ENCODE measurements around the gene ADGRA1. TPM values are rescaled to one million over a fixed set of nuclear protein-coding genes. Genes with fewer than 3 reads are reported as not detected.

Gene ADGRA1
- total and polyA plus RNA-seq, 2 of the 13 experiments (the other 11 are each of a cell fraction or from before 2014, with no cell fraction given), result not detected

DNA sequence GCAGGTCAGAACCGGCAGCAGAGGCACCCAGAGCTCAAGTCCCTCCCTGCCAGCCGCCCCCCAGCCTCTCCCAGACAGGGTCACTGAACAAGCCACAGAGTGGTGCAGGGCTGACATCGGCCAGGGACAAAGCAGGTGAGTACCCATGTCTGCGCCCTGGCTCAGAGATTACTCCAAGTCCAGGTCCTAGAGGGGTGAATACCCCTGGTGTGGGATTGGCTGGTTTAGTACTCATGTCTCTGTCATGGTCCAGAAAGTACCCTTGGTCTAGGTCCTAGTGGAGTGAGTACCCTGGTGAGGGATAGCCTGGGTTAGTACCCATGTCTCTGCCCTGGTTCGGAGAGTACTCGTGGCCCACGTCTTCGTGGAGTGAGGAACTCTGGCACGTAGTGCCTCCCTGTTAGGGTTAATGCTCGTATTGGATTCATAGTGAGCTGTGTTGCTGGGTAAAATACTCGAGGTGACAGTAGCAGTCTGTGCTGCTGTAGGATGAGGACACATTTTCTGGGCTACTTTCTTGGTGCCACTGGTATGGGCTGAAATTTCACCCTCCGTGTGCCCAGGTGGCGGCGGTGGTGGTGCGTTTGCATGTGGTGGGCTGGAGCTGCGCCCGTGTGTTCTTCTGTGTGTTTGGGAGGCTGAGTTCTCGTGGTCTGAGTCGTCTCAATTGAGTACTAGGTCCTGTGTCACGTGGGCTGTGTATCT, 46.8 kb downstream of the ADGRA1 start (continued):
- TF ChIP-seq MYC (CRISPR knock-in tag; IDR thresholded peaks at IDR 0.05; ENCODE audit: borderline replicate concordance), result no peak

DNA sequence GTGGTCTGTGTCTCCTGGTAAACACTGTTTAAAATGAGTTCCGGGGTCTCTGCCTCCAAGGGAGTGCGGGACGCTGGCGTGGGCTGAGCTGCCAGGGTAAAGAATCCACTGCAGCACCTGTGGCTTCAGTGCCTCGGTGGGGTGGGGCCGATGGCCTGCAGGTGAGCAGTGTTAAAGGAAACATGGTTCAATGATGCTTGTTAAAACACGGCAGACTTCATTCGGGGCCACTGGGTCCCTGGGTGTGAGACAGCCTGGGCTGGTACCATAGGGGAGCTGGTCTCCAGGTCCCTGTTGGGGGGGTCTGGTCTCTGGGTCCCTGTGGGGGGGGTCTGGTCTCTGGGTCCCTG, 47.4 kb downstream of the ADGRA1 start:
- intact Hi-C loops (cut with micrococcal nuclease; ENCODE audit: unreplicated experiment), result no loop called here
- DNase-seq (ENCODE audit: low spot score), result no peak
- in situ Hi-C loops (cut with HindIII; ENCODE audit: extremely low pct_ligation_motif_present, low pct_unique_long_range_greater_than_20kb), result no loop called here
- ChIA-PET POLR2A (no interaction called here), CTCF (ENCODE audit: low intra/inter-chr PET ratio, low total read pairs) (no interaction called here)
- Histone ChIP-seq H3K9me3 (ENCODE audit: low read length) (no peaks in the 10 kb centered on the region), H3K9ac (ENCODE audit: insufficient read depth, low read depth, low read length) (no peak overlapping the region), H3K79me2 (ENCODE audit: insufficient read depth, low read length) (no peaks in the 10 kb centered on the region), H3K4me2 (ENCODE audit: low read depth, low read length) (no peak overlapping the region), H2AFZ (ENCODE audit: low read length) (no peak overlapping the region), H3K4me1 (ENCODE audit: insufficient read depth, low read length) (no peaks in the 10 kb centered on the region), H3K27me3 (ENCODE audit: control insufficient read depth in 1 of 2, insufficient read depth in 2 of 2, low read length in 2 of 2) (peaks cover 6 to 26% of the 10 kb centered on the region in 2 experiments; a peak in 4 of 5 replicates), H4K20me1 (ENCODE audit: insufficient read depth, low read length) (no peaks in the 10 kb centered on the region), H3K4me3 (replicated peaks in 1 of 3; ENCODE audit: insufficient read depth in 1 of 3, low read depth in 2 of 3, low read length in 3 of 3) (no peak overlapping the region), H3K36me3 (replicated peaks in 1 of 2; ENCODE audit: control insufficient read depth in 1 of 2, insufficient read depth in 2 of 2, low read length in 2 of 2) (no peaks in the 10 kb centered on the region), H3K27ac (ENCODE audit: extremely low read length, insufficient read depth, low read length) (no peak overlapping the region)
- FAIRE-seq, result no peak
- no CpG with 5 or more reads among the region's 8 CpGs for WGBS (ENCODE audit: low lambda C conversion rate)
- BruUV-seq (replicated peaks), result no TSS peak
- TF ChIP-seq ZNF720 (CRISPR knock-in tag; IDR thresholded peaks at IDR 0.05) (no peak), ZNF451 (CRISPR knock-in tag; IDR thresholded peaks at IDR 0.05) (no peak), ZNF570 (CRISPR knock-in tag; IDR thresholded peaks at IDR 0.05; ENCODE audit: borderline replicate concordance) (no peak), ATF7-NPFF (CRISPR knock-in tag; IDR thresholded peaks at IDR 0.05; ENCODE audit: low read depth) (no peak), ZNF225 (CRISPR knock-in tag; IDR thresholded peaks at IDR 0.05) (no peak), GZF1 (CRISPR knock-in tag; IDR thresholded peaks at IDR 0.05) (no peak), CC2D1A (CRISPR knock-in tag; IDR thresholded peaks at IDR 0.05) (no peak), RFX1 (IDR thresholded peaks at IDR 0.05) (no peak), ZBTB38 (CRISPR knock-in tag; IDR thresholded peaks at IDR 0.05) (no peak), ZNF670 (CRISPR knock-in tag; IDR thresholded peaks at IDR 0.05; ENCODE audit: borderline replicate concordance) (no peak), NFE2L1 (CRISPR knock-in tag; IDR thresholded peaks at IDR 0.05; ENCODE audit: borderline replicate concordance) (no peak), ELF1 (CRISPR knock-in tag; IDR thresholded peaks at IDR 0.05) (no peak), GLI4 (CRISPR knock-in tag; IDR thresholded peaks at IDR 0.05; ENCODE audit: borderline replicate concordance) (no peak), EZH2 (conservative IDR thresholded peaks at IDR 0.05; ENCODE audit: low read depth, low read length) (no peak), ARHGAP35 (CRISPR knock-in tag; IDR thresholded peaks at IDR 0.05; ENCODE audit: borderline replicate concordance) (no peak)
- TF ChIP-seq, protein P1, sequence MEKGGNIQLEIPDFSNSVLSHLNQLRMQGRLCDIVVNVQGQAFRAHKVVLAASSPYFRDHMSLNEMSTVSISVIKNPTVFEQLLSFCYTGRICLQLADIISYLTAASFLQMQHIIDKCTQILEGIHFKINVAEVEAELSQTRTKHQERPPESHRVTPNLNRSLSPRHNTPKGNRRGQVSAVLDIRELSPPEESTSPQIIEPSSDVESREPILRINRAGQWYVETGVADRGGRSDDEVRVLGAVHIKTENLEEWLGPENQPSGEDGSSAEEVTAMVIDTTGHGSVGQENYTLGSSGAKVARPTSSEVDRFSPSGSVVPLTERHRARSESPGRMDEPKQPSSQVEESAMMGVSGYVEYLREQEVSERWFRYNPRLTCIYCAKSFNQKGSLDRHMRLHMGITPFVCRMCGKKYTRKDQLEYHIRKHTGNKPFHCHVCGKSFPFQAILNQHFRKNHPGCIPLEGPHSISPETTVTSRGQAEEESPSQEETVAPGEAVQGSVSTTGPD (CRISPR knock-in tag; IDR thresholded peaks at IDR 0.05), result no peak
- TF ChIP-seq, protein P2, sequence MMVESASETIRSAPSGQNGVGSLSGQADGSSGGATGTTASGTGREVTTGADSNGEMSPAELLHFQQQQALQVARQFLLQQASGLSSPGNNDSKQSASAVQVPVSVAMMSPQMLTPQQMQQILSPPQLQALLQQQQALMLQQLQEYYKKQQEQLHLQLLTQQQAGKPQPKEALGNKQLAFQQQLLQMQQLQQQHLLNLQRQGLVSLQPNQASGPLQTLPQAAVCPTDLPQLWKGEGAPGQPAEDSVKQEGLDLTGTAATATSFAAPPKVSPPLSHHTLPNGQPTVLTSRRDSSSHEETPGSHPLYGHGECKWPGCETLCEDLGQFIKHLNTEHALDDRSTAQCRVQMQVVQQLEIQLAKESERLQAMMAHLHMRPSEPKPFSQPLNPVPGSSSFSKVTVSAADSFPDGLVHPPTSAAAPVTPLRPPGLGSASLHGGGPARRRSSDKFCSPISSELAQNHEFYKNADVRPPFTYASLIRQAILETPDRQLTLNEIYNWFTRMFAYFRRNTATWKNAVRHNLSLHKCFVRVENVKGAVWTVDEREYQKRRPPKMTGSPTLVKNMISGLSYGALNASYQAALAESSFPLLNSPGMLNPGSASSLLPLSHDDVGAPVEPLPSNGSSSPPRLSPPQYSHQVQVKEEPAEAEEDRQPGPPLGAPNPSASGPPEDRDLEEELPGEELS (CRISPR knock-in tag; IDR thresholded peaks at IDR 0.05), result no peak
- no peak; the same call in 2 of the 3 replicates for ATAC-seq

Measured in HepG2 (cell line).